ENCODE data around the gene SLC7A5.
"Not testable (repeated sequence)": the region's sequence is repeated elsewhere in the genome, so short reads cannot be mapped to it uniquely, and the experiment has no call there.

GRCh38 chr16:87908101-87908500 lies 38.8 kb upstream of the SLC7A5 start:
- not testable (repeated sequence) for TF ChIP-seq ZNF543 (CRISPR knock-in tag; IDR thresholded peaks at IDR 0.05); ZNF737 (CRISPR knock-in tag; IDR thresholded peaks at IDR 0.05; ENCODE audit: borderline replicate concordance); ZNF891 (CRISPR knock-in tag; IDR thresholded peaks at IDR 0.05); NFE2L2 (IDR thresholded peaks at IDR 0.05; ENCODE audit: low read length); HDAC1 (CRISPR knock-in tag; IDR thresholded peaks at IDR 0.05); ZBTB49 (CRISPR knock-in tag; IDR thresholded peaks at IDR 0.05; ENCODE audit: borderline replicate concordance); ZNF558 (CRISPR knock-in tag; IDR thresholded peaks at IDR 0.05; ENCODE audit: borderline replicate concordance); CBX2 (IDR thresholded peaks at IDR 0.05; ENCODE audit: low read depth, low read length); CBX2 (CRISPR knock-in tag; IDR thresholded peaks at IDR 0.05; ENCODE audit: low read depth); CTCF (CRISPR knock-in tag; IDR thresholded peaks at IDR 0.05); MYC (CRISPR knock-in tag; IDR thresholded peaks at IDR 0.05; ENCODE audit: borderline replicate concordance); CEBPZ (IDR thresholded peaks at IDR 0.05; ENCODE audit: low read length)
- TF ChIP-seq, protein P1, sequence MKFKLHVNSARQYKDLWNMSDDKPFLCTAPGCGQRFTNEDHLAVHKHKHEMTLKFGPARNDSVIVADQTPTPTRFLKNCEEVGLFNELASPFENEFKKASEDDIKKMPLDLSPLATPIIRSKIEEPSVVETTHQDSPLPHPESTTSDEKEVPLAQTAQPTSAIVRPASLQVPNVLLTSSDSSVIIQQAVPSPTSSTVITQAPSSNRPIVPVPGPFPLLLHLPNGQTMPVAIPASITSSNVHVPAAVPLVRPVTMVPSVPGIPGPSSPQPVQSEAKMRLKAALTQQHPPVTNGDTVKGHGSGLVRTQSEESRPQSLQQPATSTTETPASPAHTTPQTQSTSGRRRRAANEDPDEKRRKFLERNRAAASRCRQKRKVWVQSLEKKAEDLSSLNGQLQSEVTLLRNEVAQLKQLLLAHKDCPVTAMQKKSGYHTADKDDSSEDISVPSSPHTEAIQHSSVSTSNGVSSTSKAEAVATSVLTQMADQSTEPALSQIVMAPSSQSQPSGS (CRISPR knock-in tag; IDR thresholded peaks at IDR 0.05), result not testable (repeated sequence)
